Adrenal gland (tissue), 5 donors: ENCODE data around the gene ARL15.

Experiments
- POLR2A ChIP-seq, 2 donors: fragments of 450-650 bp; IDR thresholded peaks; one replicate each; pipeline ENCODE4 v1.6.1; 2017; ENCODE audit warnings: antibody characterized with exemption in 2 of 2, mild to moderate bottlenecking in 2 of 2, moderate library complexity in 1 of 2
- TF ChIP-seq, protein P1 (sequence below), 6 experiments: fragments of 450-650 bp in 4 of 6; fragments of 200-600 bp in 2 of 6; sonication (generic) in 1 of 6; IDR thresholded peaks; 1 replicate in 5 of 6; 2 replicates in 1 of 6; pipeline versions ENCODE4 v1.5.1 to v1.8.0; 2016 to 2021; ENCODE audit warnings: antibody characterized with exemption in 6 of 6, mild to moderate bottlenecking in 2 of 6, moderate library complexity in 1 of 6
- donor health status: DM: no; HTN: no; CAD: no.

DNA sequence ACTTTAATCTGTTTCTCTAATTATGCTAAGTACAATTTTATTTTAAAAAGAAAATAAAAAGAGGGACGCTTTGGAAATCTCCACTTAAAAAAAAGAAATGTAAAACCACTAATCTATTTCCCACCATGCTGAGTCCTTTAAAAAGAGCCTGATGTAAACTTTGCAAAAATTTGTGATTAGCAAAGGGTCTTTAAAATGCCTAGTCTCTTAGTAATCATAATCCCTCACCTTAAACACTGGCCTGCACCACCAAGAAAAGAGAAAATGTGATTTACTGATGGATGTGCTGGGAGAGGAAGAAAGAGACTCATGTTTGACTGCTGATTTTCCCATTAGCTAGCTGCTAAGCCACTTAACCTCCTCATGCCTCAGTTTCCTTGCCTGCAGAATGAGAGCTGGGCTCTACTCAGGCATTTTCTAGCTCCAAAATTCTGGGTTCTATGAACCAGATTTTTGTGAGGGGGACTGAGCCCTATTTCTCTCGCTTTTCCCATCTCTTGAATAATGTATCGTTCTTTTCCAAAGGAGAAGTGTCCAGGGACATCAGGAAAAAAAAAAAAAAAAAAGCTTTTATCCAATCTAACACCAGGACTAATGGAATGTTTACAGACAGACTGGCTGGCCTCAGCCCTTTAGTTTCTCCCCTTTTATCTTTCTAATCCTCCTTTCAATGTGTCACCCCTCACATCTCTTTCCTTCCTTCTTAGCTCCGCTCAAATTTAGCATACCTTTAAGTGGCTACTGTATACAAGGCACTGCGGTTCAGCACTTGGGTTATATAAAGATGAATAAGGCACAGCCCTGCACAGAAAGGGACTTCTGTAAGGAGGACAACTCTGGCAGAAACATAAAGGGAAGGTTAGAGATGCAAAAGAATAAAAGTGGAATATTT is 312.4 kb downstream of the ARL15 start:
- TF ChIP-seq, protein P1, sequence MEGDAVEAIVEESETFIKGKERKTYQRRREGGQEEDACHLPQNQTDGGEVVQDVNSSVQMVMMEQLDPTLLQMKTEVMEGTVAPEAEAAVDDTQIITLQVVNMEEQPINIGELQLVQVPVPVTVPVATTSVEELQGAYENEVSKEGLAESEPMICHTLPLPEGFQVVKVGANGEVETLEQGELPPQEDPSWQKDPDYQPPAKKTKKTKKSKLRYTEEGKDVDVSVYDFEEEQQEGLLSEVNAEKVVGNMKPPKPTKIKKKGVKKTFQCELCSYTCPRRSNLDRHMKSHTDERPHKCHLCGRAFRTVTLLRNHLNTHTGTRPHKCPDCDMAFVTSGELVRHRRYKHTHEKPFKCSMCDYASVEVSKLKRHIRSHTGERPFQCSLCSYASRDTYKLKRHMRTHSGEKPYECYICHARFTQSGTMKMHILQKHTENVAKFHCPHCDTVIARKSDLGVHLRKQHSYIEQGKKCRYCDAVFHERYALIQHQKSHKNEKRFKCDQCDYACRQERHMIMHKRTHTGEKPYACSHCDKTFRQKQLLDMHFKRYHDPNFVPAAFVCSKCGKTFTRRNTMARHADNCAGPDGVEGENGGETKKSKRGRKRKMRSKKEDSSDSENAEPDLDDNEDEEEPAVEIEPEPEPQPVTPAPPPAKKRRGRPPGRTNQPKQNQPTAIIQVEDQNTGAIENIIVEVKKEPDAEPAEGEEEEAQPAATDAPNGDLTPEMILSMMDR (IDR thresholded peaks at IDR 0.05) = no peak
- TF ChIP-seq POLR2A (IDR thresholded peaks at IDR 0.05) = no peak
